Natural killer cell (primary cell): ENCODE measurements around the gene MUC13. TPM values are rescaled to one million over a fixed set of nuclear protein-coding genes. Genes with fewer than 3 reads are reported as not detected.
A peak's percentile ranks its signal among the peaks of the same experiment; 100 is the strongest.

Source experiments
- ATAC-seq, 3 donors: fragments of 150-1000 bp in 2 of 3; fragments of 200-7000 bp in 1 of 3; cut with Tn5 transposase; 1 replicate in 1 of 3; 2 replicates in 2 of 3; pipeline ENCODE4 v1.10.0; 2021; ENCODE audit warnings: mild to moderate bottlenecking in 2 of 3, moderate library complexity in 2 of 3
- DNase-seq, 2 donors: peaks; one replicate each; pipeline versions ENCODE4 v3.0.0 to v3.0.0-alpha.2; 2013 to 2021; ENCODE audit warnings: mixed read lengths in 1 of 2
- H3K27ac ChIP-seq: one replicate; pipeline ENCODE4 v1.5.1; 2013; ENCODE audit warnings: mild to moderate bottlenecking, low read length
- H3K27me3 ChIP-seq: one replicate; pipeline ENCODE4 v1.6.1; 2013; ENCODE audit warnings: low read length; ENCODE audit not compliant: control insufficient read depth, insufficient read depth
- H3K36me3 ChIP-seq: one replicate; pipeline ENCODE4 v1.6.1; 2013; ENCODE audit warnings: low read length; ENCODE audit not compliant: control insufficient read depth, insufficient read depth
- H3K4me1 ChIP-seq: one replicate; pipeline ENCODE4 v1.6.1; 2013; ENCODE audit warnings: low read length; ENCODE audit not compliant: control insufficient read depth, insufficient read depth
- H3K4me3 ChIP-seq: one replicate; pipeline ENCODE4 v1.5.1; 2013; ENCODE audit warnings: low read length
- H3K9me3 ChIP-seq: one replicate; pipeline ENCODE4 v1.6.1; 2013; ENCODE audit warnings: low read length; ENCODE audit not compliant: control insufficient read depth, insufficient read depth
- H3K27ac Mint-ChIP-seq, 2 donors: one replicate each; pipeline ENCODE4 v1.8.0; 2022; ENCODE audit warnings: mild to moderate bottlenecking in 2 of 2, mixed read lengths in 2 of 2, moderate library complexity in 1 of 2
- H3K27me3 Mint-ChIP-seq, 2 donors: one replicate each; pipeline ENCODE4 v1.8.0; 2022; ENCODE audit warnings: low read depth in 2 of 2, mixed read lengths in 2 of 2
- H3K36me3 Mint-ChIP-seq: one replicate; pipeline ENCODE4 v1.8.0; 2022; ENCODE audit warnings: mixed read lengths
- H3K4me1 Mint-ChIP-seq, 2 donors: one replicate each; pipeline ENCODE4 v1.8.0; 2022; ENCODE audit warnings: mixed read lengths in 2 of 2
- H3K4me3 Mint-ChIP-seq: one replicate; pipeline ENCODE4 v1.8.0; 2022; ENCODE audit warnings: mild to moderate bottlenecking, moderate library complexity, mixed read lengths
- H3K9me3 Mint-ChIP-seq, 2 donors: one replicate each; pipeline ENCODE4 v1.8.0; 2022; ENCODE audit warnings: mixed read lengths in 2 of 2
- CTCF ChIP-seq: fragments of 200-600 bp; IDR thresholded peaks from one replicate; pipeline ENCODE4 v1.8.0; 2022; ENCODE audit warnings: antibody characterized with exemption
- WGBS: methylation state at CpG from one replicate; pipeline ENCODE4 v1.1.7; 2013; ENCODE audit warnings: missing lambda C conversion rate; ENCODE audit not compliant: insufficient coverage; 5-methylcytosine and 5-hydroxymethylcytosine counted together
- intact Hi-C: fragments of 100-400 bp; cut with micrococcal nuclease; formaldehyde crosslinking; loops from one replicate; pipeline ENCODE4 v1.14.2; 2022
- total RNA-seq, 4 donors: library from RNA; stranded (reverse); fragments of 120-200 nt in 1 of 4; gene quantifications; one replicate each; pipeline versions ENCODE4 v1.2.3 to v1.2.4, GENCODE V29; 2013 to 2022

The MUC13 gene
- total RNA-seq, 3 donors from 2014 or later (not counting 1 experiment from before 2014, with no cell fraction given): 0.16 to 2.1 (median 0.63) TPM

GRCh38 chr3:124876401-124876878 is 58.1 kb downstream of the MUC13 start:
- intact Hi-C loops: no loop called here
- Mint-ChIP-seq H3K36me3 (no peaks in the 10 kb centered on the region), H3K4me3 (no peak overlapping the region), H3K4me1 (peaks cover 8 to 11% of the 10 kb centered on the region in 2 donors), H3K9me3 (no peaks in the 10 kb centered on the region), H3K27ac (no peak overlapping the region), H3K27me3 (peaks cover 11 to 28% of the 10 kb centered on the region in 2 donors)
- H3K9me3 ChIP-seq: no peaks in the 10 kb centered on the region
- no peaks in the 10 kb centered on the region for H3K36me3 ChIP-seq
- no peaks in the 10 kb centered on the region for H3K27me3 ChIP-seq
- no peak overlapping the region for H3K4me3 ChIP-seq
- DNase-seq: no peak
- H3K4me1 ChIP-seq: no peaks in the 10 kb centered on the region
- WGBS: 38% methylated on average over 3 of the region's 3 CpGs
- no peak for TF ChIP-seq CTCF
- H3K27ac ChIP-seq: no peak overlapping the region
- ATAC-seq: peak in 1 of 3 donors; percentile 19

- DNase-seq: no peak
- Histone ChIP-seq H3K4me3 (no peak overlapping the region), H3K27ac (no peak overlapping the region), H3K9me3 (no peaks in the 10 kb centered on the region), H3K27me3 (no peaks in the 10 kb centered on the region), H3K36me3 (no peaks in the 10 kb centered on the region), H3K4me1 (no peaks in the 10 kb centered on the region)
- Mint-ChIP-seq H3K36me3 (no peaks in the 10 kb centered on the region), H3K4me3 (no peak overlapping the region), H3K4me1 (no peaks in the 10 kb centered on the region), H3K27me3 (peaks cover 9 to 23% of the 10 kb centered on the region in 2 donors), H3K27ac (no peak overlapping the region), H3K9me3 (no peaks in the 10 kb centered on the region)
- 83% methylated on average over 1 of the region's 1 CpG for WGBS
- intact Hi-C loops: no loop called here
- no peak for TF ChIP-seq CTCF
- no peak for ATAC-seq
Observed at GRCh38 chr3:124873226-124873625, 61.3 kb downstream of the MUC13 start.

GRCh38 chr3:124867511-124867910 is 67.0 kb downstream of the MUC13 start:
- no peak overlapping the region for H3K4me3 Mint-ChIP-seq
- no peaks in the 10 kb centered on the region for H3K36me3 ChIP-seq
- peaks cover 6 to 21% of the 10 kb centered on the region in 2 donors for H3K27me3 Mint-ChIP-seq
- H3K4me1 Mint-ChIP-seq: no peaks in the 10 kb centered on the region
- intact Hi-C loops: no loop called here
- H3K9me3 Mint-ChIP-seq: no peaks in the 10 kb centered on the region
- no peaks in the 10 kb centered on the region for H3K9me3 ChIP-seq
- H3K4me3 ChIP-seq: no peak overlapping the region
- H3K27ac ChIP-seq: no peak overlapping the region
- no peak for TF ChIP-seq CTCF
- H3K4me1 ChIP-seq: no peaks in the 10 kb centered on the region
- no peaks in the 10 kb centered on the region for H3K36me3 Mint-ChIP-seq
- DNase-seq (no peak), ATAC-seq (no peak)
- WGBS: 93% methylated on average over 2 of the region's 3 CpGs
- H3K27ac Mint-ChIP-seq: no peak overlapping the region
- no peaks in the 10 kb centered on the region for H3K27me3 ChIP-seq

GRCh38 chr3:124862006-124862405 is 72.5 kb downstream of the MUC13 start:
- DNase-seq: no peak
- H3K36me3 ChIP-seq: no peaks in the 10 kb centered on the region
- H3K4me3 ChIP-seq: no peak overlapping the region
- H3K9me3 Mint-ChIP-seq: no peaks in the 10 kb centered on the region
- 66% methylated on average over 2 of the region's 2 CpGs for WGBS
- intact Hi-C loops: no loop called here
- no peak for ATAC-seq
- no peak overlapping the region for H3K4me3 Mint-ChIP-seq
- TF ChIP-seq CTCF: no peak
- no peaks in the 10 kb centered on the region for H3K36me3 Mint-ChIP-seq
- no peaks in the 10 kb centered on the region for H3K4me1 Mint-ChIP-seq
- H3K27ac Mint-ChIP-seq: no peak overlapping the region
- H3K27me3 Mint-ChIP-seq: peaks cover 5 to 17% of the 10 kb centered on the region in 2 donors
- no peaks in the 10 kb centered on the region for H3K9me3 ChIP-seq
- no peak overlapping the region for H3K27ac ChIP-seq
- no peaks in the 10 kb centered on the region for H3K4me1 ChIP-seq
- H3K27me3 ChIP-seq: no peaks in the 10 kb centered on the region
